ENCODE results near the gene WDR76. TPM values are rescaled to one million over a fixed set of nuclear protein-coding genes. Genes with fewer than 3 reads are reported as not detected.

Gene WDR76
- total RNA-seq, 1 donor from 2014 or later, result 1.6 TPM

DNA sequence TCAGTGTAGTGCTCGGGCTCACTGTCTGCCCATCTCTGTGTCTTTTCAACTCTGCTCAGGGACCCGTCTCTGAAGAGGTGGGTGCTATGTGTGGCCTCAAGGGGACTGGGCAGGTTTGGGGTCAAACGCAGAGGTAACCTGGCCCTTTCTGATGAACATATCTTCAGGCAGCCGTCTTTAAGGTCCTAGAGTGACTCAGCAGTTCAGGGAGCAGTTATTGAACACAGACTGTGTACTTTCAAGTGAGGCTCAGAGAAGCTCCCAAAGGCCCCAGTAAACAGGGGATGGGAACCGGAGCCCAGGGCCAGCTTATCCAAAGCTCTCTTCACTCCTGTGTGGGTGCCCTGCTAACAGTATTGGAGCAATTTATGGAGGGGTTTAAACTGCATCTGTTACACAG is 73.1 kb downstream of the WDR76 start:
- intact Hi-C loops (cut with DNase I), result loop anchor here (5.0 kb wide), 2 partner anchors 167 to 317 kb away; no protein-coding TSS in a partner anchor
- DNase-seq, result no peak
- ATAC-seq (ENCODE audit: poor library complexity), result no peak

DNA sequence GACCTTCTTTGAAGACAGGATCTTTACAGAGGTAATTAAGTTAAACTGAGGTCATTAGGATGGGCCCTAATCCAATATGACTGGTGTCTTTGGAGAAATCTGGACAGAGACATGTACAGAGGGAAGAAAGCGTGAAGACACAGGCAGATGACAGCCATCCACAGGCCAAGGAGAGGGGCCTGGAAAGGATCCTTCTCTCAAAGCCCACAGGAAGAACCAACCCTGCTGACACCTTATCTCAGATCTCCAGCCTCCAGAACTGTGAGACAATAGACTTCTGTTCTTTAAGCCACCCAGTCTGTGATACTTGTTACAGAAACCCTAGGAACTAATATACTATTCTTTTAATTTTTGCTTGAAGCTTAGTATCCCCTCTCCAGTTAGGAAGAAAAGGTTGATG is 74.2 kb downstream of the WDR76 start:
- DNase-seq, result no peak
- no peak for ATAC-seq (ENCODE audit: poor library complexity)
- intact Hi-C loops (cut with DNase I), result loop anchor here (5.0 kb wide), 2 partner anchors 166 to 316 kb away; no protein-coding TSS in a partner anchor

DNA sequence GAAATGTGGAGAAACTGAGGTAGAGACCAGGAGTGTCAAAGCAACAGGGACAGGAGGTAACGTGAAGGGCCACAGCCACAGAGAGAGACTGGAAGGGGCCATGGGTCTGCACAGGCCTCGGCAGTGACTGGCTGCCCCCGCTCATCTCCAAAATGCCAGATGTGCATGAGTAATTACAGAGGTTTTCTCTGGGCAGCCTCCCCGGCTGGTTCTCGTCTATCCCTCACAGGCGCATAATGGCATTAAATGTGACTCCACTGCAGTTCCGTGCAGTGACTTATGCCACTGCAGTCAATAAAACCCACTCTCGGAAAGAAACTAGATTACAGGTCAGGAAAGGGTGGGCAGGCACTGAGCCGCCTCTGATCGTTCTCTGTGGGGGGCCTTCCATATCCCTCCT is 74.7 kb downstream of the WDR76 start:
- DNase-seq, result no peak
- ATAC-seq (ENCODE audit: poor library complexity), result no peak
- intact Hi-C loops (cut with DNase I), result loop anchor here (5.0 kb wide), 2 partner anchors 166 to 316 kb away; no protein-coding TSS in a partner anchor

DNA sequence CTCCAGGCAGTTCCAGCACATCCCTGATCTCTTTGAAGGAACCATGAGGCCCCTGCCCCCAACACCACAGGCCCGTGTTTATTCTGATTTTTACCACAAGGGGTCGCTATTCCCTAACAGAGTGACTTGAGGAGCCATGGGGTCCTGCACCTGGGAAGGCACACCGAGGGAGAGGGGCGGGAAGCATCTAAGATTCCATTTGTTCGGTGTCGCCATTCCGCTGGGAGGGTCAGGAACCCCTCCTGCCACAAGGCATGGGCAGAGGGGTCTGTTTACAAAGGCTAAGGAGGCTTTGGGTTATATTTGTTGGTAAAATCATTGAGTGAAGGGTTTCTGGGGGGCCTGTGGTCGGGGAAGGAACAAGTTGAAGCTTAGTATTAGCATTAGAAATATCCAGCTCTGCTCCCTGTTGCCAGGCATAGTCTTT is 77.1 kb downstream of the WDR76 start:
- ATAC-seq (ENCODE audit: poor library complexity) (peak; percentile 80), DNase-seq (no peak)
- intact Hi-C loops (cut with DNase I), result loop anchor here (5.0 kb wide), 2 partner anchors 163 to 313 kb away; no protein-coding TSS in a partner anchor

DNA sequence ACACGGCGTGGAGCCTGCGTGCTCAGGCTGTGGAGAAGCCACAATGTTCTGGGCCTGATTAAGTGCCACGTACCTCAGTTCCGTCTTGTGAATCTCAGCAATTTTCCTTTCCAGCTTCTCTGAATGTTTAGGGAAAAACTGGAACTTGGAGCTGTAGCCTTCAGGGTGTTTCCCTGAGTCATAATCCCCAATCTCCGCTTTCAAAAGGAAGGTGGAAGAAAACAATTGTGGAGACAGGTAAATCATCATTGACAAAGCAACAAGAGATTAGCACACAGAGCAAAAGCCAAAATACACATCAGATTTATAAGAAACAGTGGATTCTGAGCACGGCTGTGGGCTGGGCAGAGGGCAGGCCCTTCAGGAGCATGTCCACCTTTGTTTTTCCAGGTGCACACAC is 79.0 kb downstream of the WDR76 start:
- intact Hi-C loops (cut with DNase I), result no loop called here
- no peak for DNase-seq
- ATAC-seq (ENCODE audit: poor library complexity), result no peak

DNA sequence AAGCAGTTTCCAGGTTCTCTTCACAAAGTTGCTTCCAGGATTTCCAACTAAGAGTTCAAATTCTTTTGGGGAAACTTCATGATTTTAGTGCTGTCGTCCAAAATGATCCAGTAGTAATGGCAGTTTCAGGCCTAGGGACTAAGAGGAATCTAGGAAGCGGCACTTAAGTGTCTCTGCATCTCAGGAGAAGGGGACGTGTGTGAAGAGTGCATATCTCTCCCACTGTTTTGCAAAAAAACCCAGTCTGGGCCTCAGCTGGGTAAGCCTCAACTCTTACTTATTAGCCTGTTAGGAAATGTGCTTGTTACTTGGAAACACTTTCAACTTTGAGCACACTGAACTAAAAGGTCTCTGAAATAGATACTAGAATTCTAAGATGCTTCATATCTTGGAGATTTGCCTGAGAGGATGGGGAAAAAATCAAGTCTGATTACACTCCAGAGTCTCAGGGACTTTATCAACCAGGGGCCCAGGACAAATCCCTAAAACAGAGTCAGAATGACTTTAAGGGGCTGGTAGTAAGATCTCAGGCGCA is 81.8 kb downstream of the WDR76 start:
- intact Hi-C loops (cut with DNase I), result no loop called here
- ATAC-seq (ENCODE audit: poor library complexity), result no peak

DNA sequence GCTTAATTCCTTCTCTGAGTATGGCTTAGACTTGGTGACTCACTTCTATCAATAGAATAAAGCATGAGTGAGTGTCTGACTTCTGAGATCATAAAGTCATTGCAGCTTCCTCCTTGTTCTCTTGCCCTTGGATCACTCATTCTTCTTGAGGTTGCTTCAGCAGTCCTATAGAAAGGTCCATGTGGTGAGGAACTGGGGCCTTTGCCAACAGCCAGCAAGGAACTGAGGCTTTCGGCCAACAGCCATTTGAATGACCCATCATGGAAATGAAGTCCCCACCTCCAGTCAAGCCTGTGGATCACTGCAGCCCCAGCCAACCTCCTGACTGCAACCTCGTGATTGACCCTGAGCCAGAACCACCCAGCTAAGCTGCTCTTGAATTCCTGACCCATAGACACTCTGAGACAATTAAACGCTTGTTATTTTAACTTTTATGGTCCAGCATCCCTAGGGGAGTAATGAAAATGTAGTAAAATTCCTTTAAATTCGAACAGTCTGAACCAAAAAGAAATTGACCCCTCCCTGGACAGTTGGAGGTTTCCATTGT is 84.5 kb downstream of the WDR76 start:
- DNase-seq, result peak; percentile 56
- ATAC-seq (ENCODE audit: poor library complexity), result peak; percentile 75
- intact Hi-C loops (cut with DNase I), result no loop called here

More for the DNA sequence above, 81.8 kb downstream of the WDR76 start:
- no peak for DNase-seq

DNA sequence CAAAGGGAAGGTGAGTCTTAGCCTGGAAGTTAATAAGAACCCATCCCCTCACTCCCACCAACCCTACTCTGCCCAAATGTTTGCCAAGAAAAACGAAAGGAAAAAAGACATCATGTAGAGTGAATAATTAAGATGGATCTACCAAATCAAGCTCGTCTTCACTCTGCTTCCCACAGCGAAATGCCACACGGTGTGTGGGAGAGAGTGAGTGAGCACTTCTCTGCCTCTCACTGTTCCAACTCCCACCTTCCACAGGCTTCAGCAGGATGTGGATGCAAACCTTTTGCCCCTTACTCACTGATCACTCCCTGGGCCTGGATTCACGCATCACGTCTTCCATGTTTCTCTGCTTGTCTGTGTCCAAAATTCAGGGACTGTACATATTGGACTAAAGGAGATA is 85.4 kb downstream of the WDR76 start:
- ATAC-seq (ENCODE audit: poor library complexity) (no peak), DNase-seq (no peak)
- intact Hi-C loops (cut with DNase I), result no loop called here

DNA sequence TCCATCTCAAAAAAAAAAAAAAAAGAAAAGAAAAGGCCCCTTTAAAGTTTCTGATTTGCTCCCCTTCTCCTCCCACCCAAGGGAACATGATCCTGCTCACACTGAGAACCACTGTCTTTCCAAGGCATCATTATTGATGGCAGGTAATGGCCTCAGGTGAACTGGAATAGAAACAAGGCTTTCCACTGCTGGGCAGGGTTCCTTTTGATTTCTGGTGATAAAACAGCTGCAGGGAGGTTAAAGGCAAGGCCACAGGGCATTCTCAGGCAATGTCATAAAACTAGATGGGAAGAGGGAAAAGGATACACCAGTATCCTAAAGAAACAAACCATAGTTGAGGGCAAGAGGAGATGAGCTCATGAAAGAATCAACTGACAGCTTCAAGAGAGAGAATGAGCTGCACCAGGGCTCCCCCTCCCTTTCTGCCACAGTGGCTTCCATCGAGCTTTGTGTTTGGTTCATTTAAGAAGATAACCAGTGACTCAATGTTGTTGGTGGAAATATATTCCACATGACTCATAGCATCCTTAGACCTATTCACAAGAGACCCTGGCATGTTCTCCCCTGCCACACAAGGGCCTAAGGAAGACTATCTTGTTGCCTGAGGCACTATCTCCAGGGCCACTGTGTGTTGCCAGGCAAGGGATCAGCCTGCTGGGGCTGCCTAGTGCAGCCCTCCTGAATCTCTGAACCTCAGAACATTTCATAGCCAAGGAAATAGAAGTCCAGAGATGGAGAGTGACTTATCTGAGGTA is 86.4 kb downstream of the WDR76 start:
- DNase-seq (no peak), ATAC-seq (ENCODE audit: poor library complexity) (peak; percentile 65)
- intact Hi-C loops (cut with DNase I), result no loop called here

DNA sequence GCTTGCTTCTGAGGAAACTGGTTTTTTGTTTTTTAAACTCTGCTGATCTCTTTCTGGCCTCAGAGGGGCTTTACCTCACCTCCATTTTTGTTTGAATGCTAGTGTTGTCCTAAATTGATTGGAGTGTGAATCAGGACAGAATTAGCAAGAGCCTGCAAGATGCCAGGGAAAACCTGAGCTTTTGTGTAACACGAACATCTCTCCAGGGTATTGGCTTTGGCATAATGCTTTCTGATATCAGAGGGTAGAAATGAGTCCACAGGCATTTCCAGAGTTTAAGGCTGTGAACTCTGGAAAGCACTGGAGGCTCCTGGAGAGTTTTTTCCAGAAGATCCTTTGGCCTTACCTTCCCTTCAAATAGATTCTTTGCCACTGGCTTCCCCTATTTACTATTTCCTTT is 87.1 kb downstream of the WDR76 start:
- DNase-seq (no peak), ATAC-seq (ENCODE audit: poor library complexity) (no peak)
- intact Hi-C loops (cut with DNase I), result no loop called here

DNA sequence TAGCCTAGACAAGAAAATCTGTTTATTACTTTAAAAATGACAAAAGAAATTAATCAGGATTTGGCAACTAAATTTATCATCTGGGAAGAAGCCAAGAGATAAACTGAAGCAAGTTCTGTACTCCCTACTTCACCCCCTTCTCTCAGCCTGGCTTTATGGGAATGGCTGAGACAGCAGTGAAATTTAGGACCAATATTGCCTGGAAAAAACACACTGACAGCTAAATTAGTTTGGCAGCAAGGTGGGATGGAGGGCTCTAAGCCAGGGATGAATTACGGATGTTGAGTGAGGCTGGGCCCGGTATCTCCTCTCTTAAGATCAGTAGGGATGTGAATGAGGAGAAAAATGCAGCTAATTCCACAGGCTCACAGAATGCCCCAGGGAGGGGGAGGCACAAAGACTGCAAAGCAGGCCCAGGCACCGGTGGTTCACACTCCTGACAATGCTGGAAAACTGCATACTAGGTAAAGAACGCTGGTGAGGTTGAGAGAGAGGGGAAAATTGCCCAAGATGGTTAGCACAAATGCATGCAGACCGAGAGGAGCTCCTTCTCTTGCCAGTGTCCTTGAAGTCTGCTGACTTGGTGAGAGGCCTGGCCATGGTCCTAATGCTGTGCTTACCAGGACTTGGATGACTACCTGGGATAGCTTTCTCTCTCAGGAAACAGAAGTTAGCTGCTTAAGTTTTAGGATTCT is 89.0 kb downstream of the WDR76 start:
- DNase-seq (no peak), ATAC-seq (ENCODE audit: poor library complexity) (peak; percentile 37)
- intact Hi-C loops (cut with DNase I), result no loop called here

DNA sequence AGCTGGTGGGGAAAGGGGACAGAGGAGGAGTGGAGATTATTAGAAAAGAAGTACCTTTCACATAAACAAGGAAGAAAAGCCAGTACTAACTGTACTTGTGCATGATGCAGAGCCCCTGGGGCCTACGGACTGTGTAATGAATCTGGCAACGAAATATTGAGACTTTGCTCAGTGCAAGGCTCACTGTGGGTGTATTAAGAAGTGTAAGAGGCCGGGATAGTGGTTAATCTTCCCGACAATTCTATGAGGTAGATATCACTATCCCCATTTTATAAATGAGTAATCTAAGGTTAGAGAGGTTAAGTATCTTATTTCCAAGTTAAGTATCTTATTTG is 89.5 kb downstream of the WDR76 start:
- no peak for DNase-seq
- intact Hi-C loops (cut with DNase I), result no loop called here
- ATAC-seq (ENCODE audit: poor library complexity), result peak; percentile 62

Small RNA genes within 50 kb of the gene (microRNA-seq; reads per million reads assigned to microRNA genes)
- not detected for gene MIR1282

Other genes with a start within 250 kb of the WDR76 start
- gene PPIP5K1, start 236.8 kb upstream of the WDR76 start, total RNA-seq, result 13.1 TPM
- 0.75 TPM for gene CKMT1B, start 233.0 kb upstream of the WDR76 start, total RNA-seq
- gene STRC, start 208.2 kb upstream of the WDR76 start, total RNA-seq, result not detected
- 1.1 TPM for gene CATSPER2, start 178.2 kb upstream of the WDR76 start, total RNA-seq
- gene CKMT1A, start 133.1 kb upstream of the WDR76 start, total RNA-seq, result not detected
- gene PDIA3, start 80.6 kb upstream of the WDR76 start, total RNA-seq, result 131 TPM
- 1.4 TPM for gene ELL3, start 50.0 kb upstream of the WDR76 start, total RNA-seq
- gene SERF2, start 34.7 kb upstream of the WDR76 start, total RNA-seq, result 1,060 TPM
- gene SERINC4, start 26.8 kb upstream of the WDR76 start, total RNA-seq, result 0.19 TPM
- gene HYPK, start 26.4 kb upstream of the WDR76 start, total RNA-seq, result 9.4 TPM
- 16.9 TPM for gene MFAP1, start 2.3 kb upstream of the WDR76 start, total RNA-seq

All from Right ventricle myocardium superior (tissue), 1 donor.